HEK293 (cell line): ENCODE data around the gene FNDC8.

Source experiments
- ZNF221 ChIP-seq: fragments of 450-650 bp; formaldehyde crosslinking; IDR thresholded peaks from 2 replicates; pipeline ENCODE4 v1.5.1; 2017; ENCODE audit warnings: missing biosample characterization, missing genetic modification characterization, borderline replicate concordance
- ZNF621 ChIP-seq: fragments of 450-650 bp; formaldehyde crosslinking; IDR thresholded peaks from 2 replicates; pipeline ENCODE4 v1.5.1; 2017; ENCODE audit warnings: missing biosample characterization, missing genetic modification characterization

- TF ChIP-seq ZNF621 (tag by site-specific recombination) = no peak
- TF ChIP-seq ZNF221 = no peak
Measured at GRCh38 chr17:35161281-35161761, 39.9 kb downstream of the FNDC8 start.
